ENCODE data around the gene NUCB2.

NUCB2 gene

DNA sequence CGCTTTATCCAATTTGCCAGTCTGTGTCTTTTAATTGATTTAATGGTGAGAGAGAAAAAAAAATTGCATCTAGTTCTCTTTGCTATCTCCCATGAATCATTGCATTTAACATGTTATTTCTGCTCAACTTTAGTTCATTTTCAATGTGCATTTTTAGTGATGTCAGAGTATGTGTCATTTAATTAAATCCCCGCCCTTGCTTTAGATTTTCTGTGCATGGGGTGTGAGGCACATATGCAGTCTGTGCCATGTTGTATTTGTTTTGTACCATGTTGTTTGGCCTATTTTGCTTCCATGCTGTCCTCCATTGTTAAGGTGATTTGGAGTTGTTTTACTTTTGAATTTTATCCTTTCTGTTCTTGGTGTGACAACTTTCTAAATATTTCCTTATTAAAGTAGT is 66.7 kb downstream of the NUCB2 start:
- H3K27ac ChIP-seq (ENCODE audit: low read depth, low read length): no peak overlapping the region
- no peak overlapping the region for H3K9ac ChIP-seq (ENCODE audit: low read length)
- H3K9me3 ChIP-seq (ENCODE audit: control insufficient read depth, insufficient read depth, low read depth, low read length): no peaks in the 10 kb centered on the region
- H3K27me3 ChIP-seq (ENCODE audit: control insufficient read depth, insufficient read depth, low read length): peaks cover 4% of the 10 kb centered on the region; the same call in 1 of the 2 replicates
- H3K4me3 ChIP-seq (ENCODE audit: low read depth, low read length): no peak overlapping the region
- H3K4me1 ChIP-seq (ENCODE audit: control insufficient read depth, insufficient read depth, low read length): no peaks in the 10 kb centered on the region
- H3K36me3 ChIP-seq (ENCODE audit: control insufficient read depth, insufficient read depth, low read length): no peaks in the 10 kb centered on the region

DNA sequence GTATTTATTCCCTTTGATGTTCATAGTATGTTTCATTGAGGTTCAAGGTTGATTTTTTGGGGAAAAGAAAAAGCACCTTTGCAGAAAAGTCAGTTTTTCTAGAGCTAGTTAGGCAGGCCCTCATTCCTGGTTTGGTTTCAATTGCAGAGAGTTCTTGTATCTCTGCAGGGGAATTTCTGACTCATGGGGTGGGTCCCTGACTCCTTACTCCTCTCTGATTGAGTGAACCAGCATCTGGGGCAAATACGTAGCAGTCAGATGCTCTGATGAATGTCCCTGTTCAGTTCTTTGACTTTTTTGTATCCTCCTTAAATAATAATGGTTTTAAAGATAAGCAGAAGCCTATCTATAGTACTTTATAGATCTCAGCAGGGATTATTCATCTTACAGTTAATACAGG is 67.4 kb downstream of the NUCB2 start:
- Histone ChIP-seq H3K27ac (ENCODE audit: low read depth, low read length) (no peak overlapping the region), H3K27me3 (ENCODE audit: control insufficient read depth, insufficient read depth, low read length) (peaks cover 9% of the 10 kb centered on the region), H3K4me3 (ENCODE audit: low read depth, low read length) (no peak overlapping the region), H3K9ac (ENCODE audit: low read length) (no peak overlapping the region), H3K36me3 (ENCODE audit: control insufficient read depth, insufficient read depth, low read length) (no peaks in the 10 kb centered on the region), H3K4me1 (ENCODE audit: control insufficient read depth, insufficient read depth, low read length) (no peaks in the 10 kb centered on the region), H3K9me3 (ENCODE audit: control insufficient read depth, insufficient read depth, low read depth, low read length) (no peaks in the 10 kb centered on the region)

DNA sequence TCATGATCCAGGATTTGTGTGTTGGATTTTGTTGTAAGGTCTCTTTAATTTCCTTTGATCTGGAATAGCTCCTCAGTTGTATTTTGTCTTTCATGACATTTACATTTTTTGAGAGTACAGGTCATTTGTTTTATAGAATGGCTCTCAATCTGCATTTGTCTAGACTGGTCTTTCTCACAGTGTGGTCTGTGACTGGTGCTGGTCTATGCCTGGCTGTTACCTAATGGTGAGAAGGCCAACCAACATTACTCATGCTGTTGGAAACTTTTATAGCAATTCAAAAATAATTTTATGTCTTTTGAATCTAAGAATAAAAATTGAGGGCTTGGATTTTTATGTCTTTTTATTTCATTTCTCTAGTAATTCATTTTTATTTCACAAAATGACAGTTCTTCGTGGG is 71.1 kb downstream of the NUCB2 start:
- H3K36me3 ChIP-seq (ENCODE audit: control insufficient read depth, insufficient read depth, low read length): no peaks in the 10 kb centered on the region
- H3K4me1 ChIP-seq (ENCODE audit: control insufficient read depth, insufficient read depth, low read length): 0 out of 2 replicates have a peak, but pooled peaks cover 2% of the 10 kb centered on the region
- no peaks in the 10 kb centered on the region for H3K9me3 ChIP-seq (ENCODE audit: control insufficient read depth, insufficient read depth, low read depth, low read length)
- H3K27ac ChIP-seq (ENCODE audit: low read depth, low read length): no peak overlapping the region
- no peak overlapping the region for H3K4me3 ChIP-seq (ENCODE audit: low read depth, low read length)
- H3K27me3 ChIP-seq (ENCODE audit: control insufficient read depth, insufficient read depth, low read length): peaks cover 46% of the 10 kb centered on the region
- H3K9ac ChIP-seq (ENCODE audit: low read length): no peak overlapping the region

DNA sequence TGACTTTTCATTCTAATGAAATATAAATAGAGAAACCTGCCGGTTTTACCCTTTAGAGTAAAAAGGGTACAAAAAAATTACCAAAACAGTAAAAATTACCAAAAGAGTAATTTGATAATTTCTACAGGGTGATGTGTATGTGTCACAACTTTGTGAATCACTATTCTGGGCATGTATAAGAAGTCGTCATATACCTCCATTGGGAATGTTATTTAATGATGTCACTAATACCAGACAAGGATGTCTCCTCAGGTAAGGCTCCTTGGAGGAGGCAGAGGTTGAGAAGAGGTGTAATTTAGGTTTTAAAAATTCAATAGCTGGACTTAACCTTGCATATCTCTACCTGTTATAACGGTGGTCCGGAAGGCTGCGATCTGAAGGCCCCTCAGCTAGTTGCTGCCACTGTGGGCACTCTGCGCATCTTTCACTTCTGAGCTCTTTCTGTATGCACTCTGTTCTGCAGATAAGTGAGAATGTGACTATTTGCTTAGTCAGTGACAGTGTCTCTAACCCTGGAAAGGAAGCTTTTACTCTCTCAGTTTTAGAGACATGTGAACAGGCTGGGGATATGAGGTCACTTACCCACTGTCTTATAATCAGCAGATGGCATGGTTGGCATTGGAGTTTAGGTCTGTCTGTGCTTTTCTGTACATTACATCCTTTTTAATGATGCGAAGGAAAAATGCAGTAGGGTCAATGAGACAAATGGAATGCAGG is 74.1 kb downstream of the NUCB2 start:
- peaks cover 64% of the 10 kb centered on the region for H3K27me3 ChIP-seq (ENCODE audit: control insufficient read depth, insufficient read depth, low read length)
- no peak overlapping the region for H3K27ac ChIP-seq (ENCODE audit: low read depth, low read length)
- no peaks in the 10 kb centered on the region for H3K9me3 ChIP-seq (ENCODE audit: control insufficient read depth, insufficient read depth, low read depth, low read length)
- H3K36me3 ChIP-seq (ENCODE audit: control insufficient read depth, insufficient read depth, low read length): no peaks in the 10 kb centered on the region
- H3K9ac ChIP-seq (ENCODE audit: low read length): no peak overlapping the region
- H3K4me1 ChIP-seq (ENCODE audit: control insufficient read depth, insufficient read depth, low read length): 0 out of 2 replicates have a peak, but pooled peaks cover 14% of the 10 kb centered on the region
- no peak overlapping the region for H3K4me3 ChIP-seq (ENCODE audit: low read depth, low read length)

DNA sequence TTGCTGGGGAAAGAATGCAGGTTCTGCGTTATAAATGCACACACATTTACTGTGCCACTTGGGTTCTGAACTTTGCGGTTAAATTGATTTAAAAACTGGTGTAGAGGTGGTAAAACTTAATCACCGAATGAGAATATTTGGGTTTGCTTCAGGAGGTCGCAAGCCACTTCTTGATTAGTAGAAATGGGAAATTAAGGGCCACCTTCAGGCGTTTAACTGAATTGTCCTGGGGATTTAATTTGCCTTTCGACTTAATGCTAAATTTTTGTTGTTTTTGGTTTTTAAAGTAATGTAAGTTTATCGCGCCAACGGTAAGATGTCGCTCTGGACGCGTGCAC is 74.6 kb downstream of the NUCB2 start:
- no peaks in the 10 kb centered on the region for H3K36me3 ChIP-seq (ENCODE audit: control insufficient read depth, insufficient read depth, low read length)
- H3K9ac ChIP-seq (ENCODE audit: low read length): no peak overlapping the region
- peaks cover 64% of the 10 kb centered on the region for H3K27me3 ChIP-seq (ENCODE audit: control insufficient read depth, insufficient read depth, low read length)
- H3K9me3 ChIP-seq (ENCODE audit: control insufficient read depth, insufficient read depth, low read depth, low read length): no peaks in the 10 kb centered on the region
- 0 out of 2 replicates have a peak, but pooled peaks cover 14% of the 10 kb centered on the region for H3K4me1 ChIP-seq (ENCODE audit: control insufficient read depth, insufficient read depth, low read length)
- peak overlapping the region; percentile 50 for H3K4me3 ChIP-seq (ENCODE audit: low read depth, low read length)
- H3K27ac ChIP-seq (ENCODE audit: low read depth, low read length): no peak overlapping the region

DNA sequence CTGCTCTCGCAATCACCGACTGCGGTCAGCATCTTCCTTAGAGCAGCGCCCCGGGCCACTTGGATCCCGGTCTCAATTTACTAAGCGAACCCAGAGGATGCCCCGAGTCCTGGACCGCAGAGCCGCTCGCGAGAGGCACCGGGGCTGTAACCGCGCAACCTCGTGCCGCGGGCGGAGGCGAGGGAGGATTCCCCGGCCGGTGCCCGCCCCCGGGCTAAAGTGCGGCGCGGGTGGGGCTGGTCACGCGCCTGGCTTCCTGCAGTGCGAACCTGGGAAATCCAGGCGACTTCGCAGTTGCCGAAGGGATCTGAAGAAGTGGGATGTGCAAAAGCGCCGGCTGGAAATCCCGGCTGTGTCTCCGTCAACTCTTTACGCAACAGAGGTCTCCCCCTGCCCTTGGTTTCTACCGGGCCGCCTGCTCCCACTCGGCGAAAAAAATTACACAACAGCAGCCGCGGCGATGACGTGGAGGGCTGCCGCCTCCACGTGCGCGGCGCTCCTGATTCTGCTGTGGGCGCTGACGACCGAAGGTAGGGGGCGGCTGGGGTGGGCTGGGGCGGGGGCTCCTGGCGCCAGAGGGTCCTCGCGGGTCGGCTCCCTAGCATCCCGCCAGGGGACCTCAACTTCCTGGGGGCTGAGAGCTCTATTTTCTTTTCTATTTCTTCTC is 75.1 kb downstream of the NUCB2 start, which contains the start of gene NCR3LG1:
Gene NCR3LG1 (plus strand): TSS at position 291 of the 667 bp plus-strand sequence. CDS start 170 bp downstream, at position 461.
- H3K27me3 ChIP-seq (ENCODE audit: control insufficient read depth, insufficient read depth, low read length): peaks cover 64% of the 10 kb centered on the region
- peak within 1 kb of the TSS; percentile 35 for H3K9ac ChIP-seq (ENCODE audit: low read length)
- peak within 1 kb of the TSS; percentile 50 for H3K4me3 ChIP-seq (ENCODE audit: low read depth, low read length)
- H3K4me1 ChIP-seq (ENCODE audit: control insufficient read depth, insufficient read depth, low read length): 0 out of 2 replicates have a peak, but pooled peaks cover 14% of the 10 kb centered on the region
- no peaks in the 10 kb centered on the region for H3K9me3 ChIP-seq (ENCODE audit: control insufficient read depth, insufficient read depth, low read depth, low read length)
- H3K36me3 ChIP-seq (ENCODE audit: control insufficient read depth, insufficient read depth, low read length): no peaks in the 10 kb centered on the region
- no peak within 1 kb of the TSS for H3K27ac ChIP-seq (ENCODE audit: low read depth, low read length)

DNA sequence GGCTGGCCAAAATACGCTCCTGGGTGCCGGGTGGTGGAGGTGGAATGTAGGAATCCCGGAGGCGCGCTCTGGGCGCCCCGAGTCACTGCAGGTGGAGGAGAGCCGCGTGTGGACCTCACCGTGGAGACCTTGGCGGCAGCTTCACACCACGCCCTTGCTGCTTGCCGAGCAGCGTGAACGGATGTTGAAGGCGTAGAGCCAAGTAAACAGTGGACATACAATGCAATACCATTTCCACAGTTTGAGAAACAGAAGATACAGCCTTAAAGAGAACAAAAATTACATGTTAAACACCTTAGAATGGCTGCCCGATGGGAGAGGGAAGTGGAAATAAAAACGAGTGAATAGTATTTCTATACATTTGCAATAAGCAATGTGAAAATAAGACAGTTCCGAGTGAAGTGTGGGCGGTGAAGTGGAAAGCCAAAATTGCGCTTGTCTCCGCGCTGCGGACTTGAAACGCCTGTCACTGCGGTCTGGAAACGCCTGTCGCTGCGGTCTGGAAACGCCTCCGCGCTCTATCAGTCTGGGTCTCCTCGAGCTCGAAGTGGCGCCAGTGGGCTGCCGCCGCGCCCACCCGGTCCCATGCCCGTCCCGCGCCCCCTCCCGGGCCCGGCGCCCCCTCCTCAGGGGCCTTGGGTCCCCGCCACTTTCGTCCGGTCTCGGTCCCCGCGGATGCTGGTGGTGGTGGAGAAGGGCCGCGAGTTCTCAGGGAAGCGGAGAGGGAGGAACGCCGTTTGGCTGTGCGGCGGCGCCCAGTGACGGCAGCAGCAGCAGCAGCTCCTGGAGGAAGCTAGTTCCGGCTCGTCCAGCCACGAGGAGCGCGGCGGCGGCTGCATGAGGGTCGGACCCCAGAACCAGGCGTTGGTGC is 76.6 kb downstream of the NUCB2 start:
- Histone ChIP-seq H3K27me3 (ENCODE audit: control insufficient read depth, insufficient read depth, low read length) (peaks cover 60% of the 10 kb centered on the region), H3K4me3 (ENCODE audit: low read depth, low read length) (peak overlapping the region; percentile 50), H3K36me3 (ENCODE audit: control insufficient read depth, insufficient read depth, low read length) (no peaks in the 10 kb centered on the region), H3K9me3 (ENCODE audit: control insufficient read depth, insufficient read depth, low read depth, low read length) (no peaks in the 10 kb centered on the region), H3K9ac (ENCODE audit: low read length) (peak overlapping the region; percentile 21), H3K4me1 (ENCODE audit: control insufficient read depth, insufficient read depth, low read length) (0 out of 2 replicates have a peak, but pooled peaks cover 14% of the 10 kb centered on the region), H3K27ac (ENCODE audit: low read depth, low read length) (no peak overlapping the region)

DNA sequence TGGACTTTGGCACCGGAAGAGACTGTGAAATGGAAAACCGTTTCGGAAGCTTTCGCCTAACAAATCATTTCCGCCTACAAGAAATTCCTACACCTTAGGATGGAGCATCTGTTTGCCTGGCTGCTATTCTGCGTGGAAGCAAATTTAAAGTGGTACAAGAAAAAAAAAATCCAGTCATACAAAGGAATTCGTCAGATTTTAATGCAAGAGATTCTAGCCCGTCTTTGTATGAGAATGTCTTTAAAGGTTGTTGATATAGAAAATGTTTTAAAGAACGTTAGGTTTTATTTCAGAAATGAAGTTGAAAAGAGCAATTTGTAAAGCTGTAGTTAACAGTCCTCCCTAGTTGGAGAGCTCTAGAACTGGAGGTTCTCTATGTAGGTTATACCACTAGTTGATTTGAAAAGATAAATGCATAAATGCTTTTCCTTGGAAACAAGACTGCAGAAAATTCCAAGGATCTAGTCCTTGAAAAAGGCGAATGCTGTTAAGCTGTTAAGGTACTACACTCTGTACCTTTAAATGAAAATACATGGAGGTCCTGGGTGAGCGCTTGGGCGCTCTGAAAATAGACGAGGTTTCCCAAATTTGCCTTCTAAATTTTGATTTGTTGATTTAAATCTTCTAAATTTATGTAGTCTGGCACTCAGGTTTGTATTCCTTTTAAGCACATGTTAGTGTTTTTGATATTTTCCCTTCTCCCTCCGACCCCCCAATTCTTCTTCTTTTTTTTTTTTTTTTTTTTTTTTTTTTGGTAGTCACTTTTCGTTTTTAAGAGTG is 77.5 kb downstream of the NUCB2 start:
- no peaks in the 10 kb centered on the region for H3K9me3 ChIP-seq (ENCODE audit: control insufficient read depth, insufficient read depth, low read depth, low read length)
- H3K9ac ChIP-seq (ENCODE audit: low read length): peak overlapping the region; percentile 21
- 0 out of 2 replicates have a peak, but pooled peaks cover 14% of the 10 kb centered on the region for H3K4me1 ChIP-seq (ENCODE audit: control insufficient read depth, insufficient read depth, low read length)
- peak overlapping the region; percentile 50 for H3K4me3 ChIP-seq (ENCODE audit: low read depth, low read length)
- H3K27ac ChIP-seq (ENCODE audit: low read depth, low read length): no peak overlapping the region
- no peaks in the 10 kb centered on the region for H3K36me3 ChIP-seq (ENCODE audit: control insufficient read depth, insufficient read depth, low read length)
- peaks cover 53% of the 10 kb centered on the region for H3K27me3 ChIP-seq (ENCODE audit: control insufficient read depth, insufficient read depth, low read length)

DNA sequence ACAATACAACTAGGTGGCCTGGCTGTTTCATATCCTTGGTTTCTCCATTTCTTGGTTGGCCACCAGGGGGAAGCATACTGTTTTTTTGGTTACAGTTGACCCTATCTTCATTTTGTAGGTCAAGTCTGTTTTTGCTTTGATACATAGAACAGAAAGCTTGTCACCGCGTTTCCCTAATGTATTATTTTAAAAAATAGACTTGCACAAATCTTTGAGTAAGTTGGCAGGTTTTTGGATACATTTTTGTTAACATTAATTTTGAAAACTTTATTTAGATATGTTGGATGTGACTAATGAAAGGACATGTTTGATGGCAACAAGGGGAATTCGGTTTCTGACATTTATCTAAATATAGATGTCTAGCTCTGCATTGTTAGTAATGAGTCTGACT is 78.1 kb downstream of the NUCB2 start:
- Histone ChIP-seq H3K4me1 (ENCODE audit: control insufficient read depth, insufficient read depth, low read length) (0 out of 2 replicates have a peak, but pooled peaks cover 14% of the 10 kb centered on the region), H3K4me3 (ENCODE audit: low read depth, low read length) (peak overlapping the region; percentile 50; the same call in 1 of the 2 replicates), H3K9me3 (ENCODE audit: control insufficient read depth, insufficient read depth, low read depth, low read length) (no peaks in the 10 kb centered on the region), H3K27me3 (ENCODE audit: control insufficient read depth, insufficient read depth, low read length) (peaks cover 48% of the 10 kb centered on the region), H3K36me3 (ENCODE audit: control insufficient read depth, insufficient read depth, low read length) (no peaks in the 10 kb centered on the region), H3K9ac (ENCODE audit: low read length) (no peak overlapping the region), H3K27ac (ENCODE audit: low read depth, low read length) (no peak overlapping the region)

DNA sequence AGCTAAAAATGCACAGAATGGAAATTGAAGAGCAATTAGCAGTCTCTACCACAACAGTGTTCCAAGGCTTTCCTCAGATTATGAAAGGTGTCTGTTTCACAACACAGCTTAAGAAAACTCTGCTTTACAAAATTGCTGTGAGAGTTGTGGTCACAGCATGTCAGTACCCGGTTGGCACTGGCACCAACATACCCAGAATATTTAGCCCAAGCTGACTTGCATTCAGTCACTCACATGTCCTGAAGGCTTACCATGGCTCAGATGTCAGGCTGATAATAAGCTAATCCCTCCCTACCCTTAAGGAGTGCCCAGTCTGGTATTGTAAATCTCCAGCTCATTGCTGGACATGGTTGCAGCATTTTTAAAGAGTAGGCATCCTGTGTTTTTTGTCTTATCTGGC is 90.0 kb downstream of the NUCB2 start:
- H3K36me3 ChIP-seq (ENCODE audit: control insufficient read depth, insufficient read depth, low read length): no peaks in the 10 kb centered on the region
- no peak overlapping the region for H3K9ac ChIP-seq (ENCODE audit: low read length)
- no peak overlapping the region for H3K27ac ChIP-seq (ENCODE audit: low read depth, low read length)
- H3K4me1 ChIP-seq (ENCODE audit: control insufficient read depth, insufficient read depth, low read length): no peaks in the 10 kb centered on the region
- H3K9me3 ChIP-seq (ENCODE audit: control insufficient read depth, insufficient read depth, low read depth, low read length): peaks cover 38% of the 10 kb centered on the region
- no peak overlapping the region for H3K4me3 ChIP-seq (ENCODE audit: low read depth, low read length)
- H3K27me3 ChIP-seq (ENCODE audit: control insufficient read depth, insufficient read depth, low read length): no peaks in the 10 kb centered on the region

Measured in HUES6 (cell line).